ENCODE data around the gene CACNA2D2. TPM values are rescaled to one million over a fixed set of nuclear protein-coding genes. Genes with fewer than 3 reads are reported as not detected.

Gene CACNA2D2
- total and polyA plus RNA-seq, 2 of the 13 experiments (the other 11 are each of a cell fraction or from before 2014, with no cell fraction given), result not detected

DNA sequence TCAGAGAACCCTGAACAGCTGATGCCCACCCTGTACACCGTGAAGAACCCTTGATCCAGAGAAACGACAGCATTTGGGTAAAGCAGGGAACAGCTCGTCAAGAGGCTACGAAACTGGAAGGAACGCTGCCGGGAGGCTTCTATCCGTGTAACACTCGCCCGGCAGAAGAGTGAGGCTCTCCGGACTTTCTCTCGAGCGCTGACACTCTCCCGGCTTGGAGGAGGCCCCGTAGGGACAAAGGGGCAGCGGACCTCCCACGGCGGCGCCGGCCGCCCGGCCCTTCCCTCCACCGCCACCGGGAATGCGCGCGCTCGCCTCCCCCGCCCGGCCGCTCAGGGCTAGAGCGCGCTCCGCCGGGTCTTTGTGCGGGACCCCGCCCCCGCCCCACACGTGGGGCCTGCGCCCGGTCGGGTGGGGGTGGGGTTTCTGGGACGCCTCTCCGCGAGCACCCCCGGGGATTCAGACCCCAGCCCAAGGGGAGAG, 182.5 kb downstream of the CACNA2D2 start (continued):
- TF ChIP-seq, protein P1, sequence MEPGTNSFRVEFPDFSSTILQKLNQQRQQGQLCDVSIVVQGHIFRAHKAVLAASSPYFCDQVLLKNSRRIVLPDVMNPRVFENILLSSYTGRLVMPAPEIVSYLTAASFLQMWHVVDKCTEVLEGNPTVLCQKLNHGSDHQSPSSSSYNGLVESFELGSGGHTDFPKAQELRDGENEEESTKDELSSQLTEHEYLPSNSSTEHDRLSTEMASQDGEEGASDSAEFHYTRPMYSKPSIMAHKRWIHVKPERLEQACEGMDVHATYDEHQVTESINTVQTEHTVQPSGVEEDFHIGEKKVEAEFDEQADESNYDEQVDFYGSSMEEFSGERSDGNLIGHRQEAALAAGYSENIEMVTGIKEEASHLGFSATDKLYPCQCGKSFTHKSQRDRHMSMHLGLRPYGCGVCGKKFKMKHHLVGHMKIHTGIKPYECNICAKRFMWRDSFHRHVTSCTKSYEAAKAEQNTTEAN (CRISPR knock-in tag; conservative IDR thresholded peaks at IDR 0.05), result no peak
- TF ChIP-seq MTA3 (CRISPR knock-in tag; IDR thresholded peaks at IDR 0.05) (no peak), CENPX (CRISPR knock-in tag; IDR thresholded peaks at IDR 0.05) (no peak), ZNF598 (CRISPR knock-in tag; IDR thresholded peaks at IDR 0.05; ENCODE audit: borderline replicate concordance) (no peak), CC2D1A (CRISPR knock-in tag; IDR thresholded peaks at IDR 0.05) (no peak), ZNF841 (CRISPR knock-in tag; IDR thresholded peaks at IDR 0.05; ENCODE audit: borderline replicate concordance) (no peak), FOXK2 (IDR thresholded peaks at IDR 0.05) (no peak), SP5 (CRISPR knock-in tag; IDR thresholded peaks at IDR 0.05; ENCODE audit: borderline replicate concordance, low read depth) (no peak; the same call in 1 of the 2 replicates), ELF1 (CRISPR knock-in tag; IDR thresholded peaks at IDR 0.05) (no peak), ZNF333 (CRISPR knock-in tag; IDR thresholded peaks at IDR 0.05; ENCODE audit: borderline replicate concordance) (no peak), ZNF30 (CRISPR knock-in tag; IDR thresholded peaks at IDR 0.05) (no peak), HDAC6 (IDR thresholded peaks at IDR 0.05; ENCODE audit: low read depth, low read length) (no peak), ASH2L (IDR thresholded peaks at IDR 0.05; ENCODE audit: insufficient read length, low read depth, low read length) (no peak), ZNF3 (CRISPR knock-in tag; IDR thresholded peaks at IDR 0.05) (no peak), BRD4 (CRISPR knock-in tag; IDR thresholded peaks at IDR 0.05) (no peak)
- TF ChIP-seq, protein P2, sequence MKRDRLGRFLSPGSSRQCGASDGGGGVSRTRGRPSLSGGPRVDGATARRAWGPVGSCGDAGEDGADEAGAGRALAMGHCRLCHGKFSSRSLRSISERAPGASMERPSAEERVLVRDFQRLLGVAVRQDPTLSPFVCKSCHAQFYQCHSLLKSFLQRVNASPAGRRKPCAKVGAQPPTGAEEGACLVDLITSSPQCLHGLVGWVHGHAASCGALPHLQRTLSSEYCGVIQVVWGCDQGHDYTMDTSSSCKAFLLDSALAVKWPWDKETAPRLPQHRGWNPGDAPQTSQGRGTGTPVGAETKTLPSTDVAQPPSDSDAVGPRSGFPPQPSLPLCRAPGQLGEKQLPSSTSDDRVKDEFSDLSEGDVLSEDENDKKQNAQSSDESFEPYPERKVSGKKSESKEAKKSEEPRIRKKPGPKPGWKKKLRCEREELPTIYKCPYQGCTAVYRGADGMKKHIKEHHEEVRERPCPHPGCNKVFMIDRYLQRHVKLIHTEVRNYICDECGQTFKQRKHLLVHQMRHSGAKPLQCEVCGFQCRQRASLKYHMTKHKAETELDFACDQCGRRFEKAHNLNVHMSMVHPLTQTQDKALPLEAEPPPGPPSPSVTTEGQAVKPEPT (CRISPR knock-in tag; IDR thresholded peaks at IDR 0.05; ENCODE audit: low read depth), result 0 out of 2 replicates have a peak, but pooled peaks have one; percentile 51
- TF ChIP-seq, protein P3, sequence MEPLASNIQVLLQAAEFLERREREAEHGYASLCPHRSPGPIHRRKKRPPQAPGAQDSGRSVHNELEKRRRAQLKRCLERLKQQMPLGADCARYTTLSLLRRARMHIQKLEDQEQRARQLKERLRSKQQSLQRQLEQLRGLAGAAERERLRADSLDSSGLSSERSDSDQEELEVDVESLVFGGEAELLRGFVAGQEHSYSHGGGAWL (CRISPR knock-in tag; IDR thresholded peaks at IDR 0.05), result peak; percentile 59; the same call in 1 of the 2 replicates
- TF ChIP-seq, protein P4, sequence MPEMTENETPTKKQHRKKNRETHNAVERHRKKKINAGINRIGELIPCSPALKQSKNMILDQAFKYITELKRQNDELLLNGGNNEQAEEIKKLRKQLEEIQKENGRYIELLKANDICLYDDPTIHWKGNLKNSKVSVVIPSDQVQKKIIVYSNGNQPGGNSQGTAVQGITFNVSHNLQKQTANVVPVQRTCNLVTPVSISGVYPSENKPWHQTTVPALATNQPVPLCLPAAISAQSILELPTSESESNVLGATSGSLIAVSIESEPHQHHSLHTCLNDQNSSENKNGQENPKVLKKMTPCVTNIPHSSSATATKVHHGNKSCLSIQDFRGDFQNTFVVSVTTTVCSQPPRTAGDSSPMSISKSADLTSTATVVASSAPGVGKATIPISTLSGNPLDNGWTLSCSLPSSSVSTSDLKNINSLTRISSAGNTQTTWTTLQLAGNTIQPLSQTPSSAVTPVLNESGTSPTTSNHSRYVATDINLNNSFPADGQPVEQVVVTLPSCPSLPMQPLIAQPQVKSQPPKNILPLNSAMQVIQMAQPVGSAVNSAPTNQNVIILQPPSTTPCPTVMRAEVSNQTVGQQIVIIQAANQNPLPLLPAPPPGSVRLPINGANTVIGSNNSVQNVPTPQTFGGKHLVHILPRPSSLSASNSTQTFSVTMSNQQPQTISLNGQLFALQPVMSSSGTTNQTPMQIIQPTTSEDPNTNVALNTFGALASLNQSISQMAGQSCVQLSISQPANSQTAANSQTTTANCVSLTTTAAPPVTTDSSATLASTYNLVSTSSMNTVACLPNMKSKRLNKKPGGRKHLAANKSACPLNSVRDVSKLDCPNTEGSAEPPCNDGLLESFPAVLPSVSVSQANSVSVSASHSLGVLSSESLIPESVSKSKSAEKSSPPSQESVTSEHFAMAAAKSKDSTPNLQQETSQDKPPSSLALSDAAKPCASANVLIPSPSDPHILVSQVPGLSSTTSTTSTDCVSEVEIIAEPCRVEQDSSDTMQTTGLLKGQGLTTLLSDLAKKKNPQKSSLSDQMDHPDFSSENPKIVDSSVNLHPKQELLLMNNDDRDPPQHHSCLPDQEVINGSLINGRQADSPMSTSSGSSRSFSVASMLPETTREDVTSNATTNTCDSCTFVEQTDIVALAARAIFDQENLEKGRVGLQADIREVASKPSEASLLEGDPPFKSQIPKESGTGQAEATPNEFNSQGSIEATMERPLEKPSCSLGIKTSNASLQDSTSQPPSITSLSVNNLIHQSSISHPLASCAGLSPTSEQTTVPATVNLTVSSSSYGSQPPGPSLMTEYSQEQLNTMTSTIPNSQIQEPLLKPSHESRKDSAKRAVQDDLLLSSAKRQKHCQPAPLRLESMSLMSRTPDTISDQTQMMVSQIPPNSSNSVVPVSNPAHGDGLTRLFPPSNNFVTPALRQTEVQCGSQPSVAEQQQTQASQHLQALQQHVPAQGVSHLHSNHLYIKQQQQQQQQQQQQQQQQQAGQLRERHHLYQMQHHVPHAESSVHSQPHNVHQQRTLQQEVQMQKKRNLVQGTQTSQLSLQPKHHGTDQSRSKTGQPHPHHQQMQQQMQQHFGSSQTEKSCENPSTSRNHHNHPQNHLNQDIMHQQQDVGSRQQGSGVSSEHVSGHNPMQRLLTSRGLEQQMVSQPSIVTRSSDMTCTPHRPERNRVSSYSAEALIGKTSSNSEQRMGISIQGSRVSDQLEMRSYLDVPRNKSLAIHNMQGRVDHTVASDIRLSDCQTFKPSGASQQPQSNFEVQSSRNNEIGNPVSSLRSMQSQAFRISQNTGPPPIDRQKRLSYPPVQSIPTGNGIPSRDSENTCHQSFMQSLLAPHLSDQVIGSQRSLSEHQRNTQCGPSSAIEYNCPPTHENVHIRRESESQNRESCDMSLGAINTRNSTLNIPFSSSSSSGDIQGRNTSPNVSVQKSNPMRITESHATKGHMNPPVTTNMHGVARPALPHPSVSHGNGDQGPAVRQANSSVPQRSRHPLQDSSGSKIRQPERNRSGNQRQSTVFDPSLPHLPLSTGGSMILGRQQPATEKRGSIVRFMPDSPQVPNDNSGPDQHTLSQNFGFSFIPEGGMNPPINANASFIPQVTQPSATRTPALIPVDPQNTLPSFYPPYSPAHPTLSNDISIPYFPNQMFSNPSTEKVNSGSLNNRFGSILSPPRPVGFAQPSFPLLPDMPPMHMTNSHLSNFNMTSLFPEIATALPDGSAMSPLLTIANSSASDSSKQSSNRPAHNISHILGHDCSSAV (CRISPR knock-in tag; IDR thresholded peaks at IDR 0.05; ENCODE audit: borderline replicate concordance), result no peak

Measured in HepG2 (cell line).